Adrenal gland (tissue), 5 donors: ENCODE measurements around the gene YTHDC2.

Experiments used
- POLR2A ChIP-seq, 2 donors: fragments of 450-650 bp; IDR thresholded peaks; one replicate each; pipeline ENCODE4 v1.6.1; 2017; ENCODE audit warnings: antibody characterized with exemption in 2 of 2, mild to moderate bottlenecking in 2 of 2, moderate library complexity in 1 of 2
- TF ChIP-seq, protein P1 (sequence below), 6 experiments: fragments of 450-650 bp in 4 of 6; fragments of 200-600 bp in 2 of 6; sonication (generic) in 1 of 6; IDR thresholded peaks; 1 replicate in 5 of 6; 2 replicates in 1 of 6; pipeline versions ENCODE4 v1.5.1 to v1.8.0; 2016 to 2021; ENCODE audit warnings: antibody characterized with exemption in 6 of 6, mild to moderate bottlenecking in 2 of 6, moderate library complexity in 1 of 6
- donor health status: DM: no; HTN: no; CAD: no.

DNA sequence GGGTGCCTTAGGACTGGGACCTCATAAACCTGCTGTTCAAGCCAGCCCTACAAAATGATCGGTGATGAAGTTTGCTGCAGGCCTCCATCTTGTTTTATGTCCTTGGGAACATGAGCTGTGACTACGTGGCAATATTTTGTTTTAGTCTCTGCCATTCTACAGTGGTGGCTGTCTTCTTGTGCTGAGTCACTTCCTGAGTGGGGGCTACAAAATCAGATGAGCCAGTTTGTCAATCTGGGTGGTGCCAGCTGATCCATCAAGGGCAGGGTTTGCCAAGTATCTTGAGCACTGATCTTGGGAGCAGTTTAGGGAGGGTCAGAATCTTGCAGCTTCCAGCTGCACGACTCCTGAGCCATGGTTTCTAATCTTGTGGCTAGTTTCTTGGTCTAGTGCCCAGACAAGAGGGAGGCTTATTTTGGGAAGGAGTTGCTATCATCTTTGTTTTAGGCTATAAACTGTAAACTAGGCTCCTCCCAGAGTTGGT, 94.7 kb downstream of the YTHDC2 start:
- TF ChIP-seq, protein P1, sequence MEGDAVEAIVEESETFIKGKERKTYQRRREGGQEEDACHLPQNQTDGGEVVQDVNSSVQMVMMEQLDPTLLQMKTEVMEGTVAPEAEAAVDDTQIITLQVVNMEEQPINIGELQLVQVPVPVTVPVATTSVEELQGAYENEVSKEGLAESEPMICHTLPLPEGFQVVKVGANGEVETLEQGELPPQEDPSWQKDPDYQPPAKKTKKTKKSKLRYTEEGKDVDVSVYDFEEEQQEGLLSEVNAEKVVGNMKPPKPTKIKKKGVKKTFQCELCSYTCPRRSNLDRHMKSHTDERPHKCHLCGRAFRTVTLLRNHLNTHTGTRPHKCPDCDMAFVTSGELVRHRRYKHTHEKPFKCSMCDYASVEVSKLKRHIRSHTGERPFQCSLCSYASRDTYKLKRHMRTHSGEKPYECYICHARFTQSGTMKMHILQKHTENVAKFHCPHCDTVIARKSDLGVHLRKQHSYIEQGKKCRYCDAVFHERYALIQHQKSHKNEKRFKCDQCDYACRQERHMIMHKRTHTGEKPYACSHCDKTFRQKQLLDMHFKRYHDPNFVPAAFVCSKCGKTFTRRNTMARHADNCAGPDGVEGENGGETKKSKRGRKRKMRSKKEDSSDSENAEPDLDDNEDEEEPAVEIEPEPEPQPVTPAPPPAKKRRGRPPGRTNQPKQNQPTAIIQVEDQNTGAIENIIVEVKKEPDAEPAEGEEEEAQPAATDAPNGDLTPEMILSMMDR (IDR thresholded peaks at IDR 0.05) = no peak
- no peak for TF ChIP-seq POLR2A (IDR thresholded peaks at IDR 0.05)
